Neural cell (in vitro differentiated cells): ENCODE results near the gene SAP30L.

Experiments used
- CTCF ChIP-seq: fragments of 450-650 bp; IDR thresholded peaks from 2 replicates; pipeline ENCODE4 v1.5.1; 2014; ENCODE audit warnings: antibody characterized with exemption, mild to moderate bottlenecking, moderate library complexity; ENCODE audit not compliant: poor library complexity, severe bottlenecking
- EZH2 ChIP-seq: fragments of 200-600, 300-800 bp; shearing (Covaris generic), sonication (generic); IDR thresholded peaks from 2 replicates; pipeline ENCODE4 v1.6.1; 2014; ENCODE audit warnings: antibody characterized with exemption, low read length, borderline replicate concordance, mild to moderate bottlenecking; ENCODE audit not compliant: insufficient read depth, poor library complexity, severe bottlenecking
- MXI1 ChIP-seq: fragments of 450-650 bp; conservative IDR thresholded peaks from 2 replicates; pipeline ENCODE4 v1.6.1; 2014; ENCODE audit warnings: antibody characterized with exemption, mild to moderate bottlenecking; ENCODE audit not compliant: poor library complexity, severe bottlenecking
- RAD21 ChIP-seq: fragments of 450-650 bp; conservative IDR thresholded peaks from 2 replicates; pipeline ENCODE4 v1.6.1; 2014; ENCODE audit warnings: antibody characterized with exemption, mild to moderate bottlenecking, moderate library complexity

GRCh38 chr5:154402611-154403010 is 43.2 kb upstream of the SAP30L start:
- no peak for TF ChIP-seq MXI1
- TF ChIP-seq CTCF = no peak
- TF ChIP-seq RAD21 = no peak
- no peak for TF ChIP-seq EZH2
